Measurements from ENCODE around the gene PDCD2.
A peak's percentile ranks its signal among the peaks of the same experiment; 100 is the strongest.
"Not testable (repeated sequence)": the region's sequence is repeated elsewhere in the genome, so short reads cannot be mapped to it uniquely, and the experiment has no call there.

Gene PDCD2

DNA sequence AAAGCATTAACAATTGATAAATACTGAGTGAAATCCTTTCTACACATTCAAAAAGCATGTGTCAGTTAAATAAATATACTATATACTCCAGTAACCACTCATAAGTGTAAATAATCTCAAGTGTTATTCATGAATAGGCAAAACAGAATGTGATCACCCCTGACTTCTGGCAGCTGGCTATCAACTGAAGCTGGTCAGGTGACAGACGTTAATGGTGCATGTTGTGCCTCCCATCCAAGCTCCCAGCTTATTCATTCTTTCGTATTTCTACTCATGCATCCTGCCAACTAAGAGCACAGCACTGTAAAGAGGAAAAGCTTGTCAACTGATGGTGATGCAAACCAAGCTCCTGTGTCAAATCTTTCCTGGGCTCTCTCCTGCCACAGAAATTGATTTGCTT lies 39.0 kb downstream of the PDCD2 start:
- peak; percentile 73 for DNase-seq

GRCh38 chr6:170542031-170542719 lies 42.3 kb downstream of the PDCD2 start:
- DNase-seq: no peak

DNA sequence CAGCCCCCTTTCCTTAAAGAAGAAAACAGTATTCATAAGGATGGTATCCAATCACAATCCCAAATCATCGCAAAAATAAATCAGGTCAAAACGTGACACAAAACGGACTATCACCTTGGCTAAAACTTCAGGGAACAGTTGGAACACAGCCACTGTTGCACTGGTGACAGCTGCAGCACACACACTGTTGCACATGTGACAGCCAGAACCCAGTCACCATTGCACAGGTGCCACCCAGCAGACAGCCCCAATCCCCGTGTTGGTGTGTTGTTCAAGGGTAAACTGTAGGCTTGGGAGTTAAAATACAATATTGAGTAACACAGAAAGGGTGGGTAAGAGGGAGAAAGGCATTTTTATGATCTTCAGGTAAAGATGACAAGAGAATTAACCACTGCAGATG lies 47.1 kb downstream of the PDCD2 start:
- DNase-seq: no peak

DNA sequence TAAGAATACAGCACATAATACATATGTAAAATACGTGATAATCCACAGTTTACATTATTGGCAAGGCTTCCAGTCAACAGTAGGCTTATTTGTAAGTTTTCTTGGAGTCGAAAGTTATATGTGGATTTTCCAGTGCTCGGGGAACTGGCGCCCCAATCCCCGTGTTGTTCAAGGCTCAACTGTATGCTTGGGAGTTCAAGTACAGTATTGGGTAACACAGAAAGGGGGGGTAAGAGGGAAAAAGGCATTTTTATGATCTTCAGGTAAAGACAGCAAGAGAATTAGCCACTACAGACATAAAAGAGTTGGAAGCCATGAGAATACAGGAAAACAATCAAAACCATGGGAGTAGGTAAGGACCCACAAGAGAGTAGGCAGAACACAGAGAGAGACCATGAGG lies 47.8 kb downstream of the PDCD2 start:
- DNase-seq: no peak

- no peak for DNase-seq
Observed at GRCh38 chr6:170535004-170535403, 49.4 kb downstream of the PDCD2 start.

- DNase-seq: no peak
Observed at GRCh38 chr6:170533792-170534191, 50.6 kb downstream of the PDCD2 start.

- no peak for DNase-seq
Observed at GRCh38 chr6:170532867-170533488, 51.5 kb downstream of the PDCD2 start.

- peak; percentile 83 for DNase-seq
Observed at GRCh38 chr6:170529839-170530469, 54.5 kb downstream of the PDCD2 start.

DNA sequence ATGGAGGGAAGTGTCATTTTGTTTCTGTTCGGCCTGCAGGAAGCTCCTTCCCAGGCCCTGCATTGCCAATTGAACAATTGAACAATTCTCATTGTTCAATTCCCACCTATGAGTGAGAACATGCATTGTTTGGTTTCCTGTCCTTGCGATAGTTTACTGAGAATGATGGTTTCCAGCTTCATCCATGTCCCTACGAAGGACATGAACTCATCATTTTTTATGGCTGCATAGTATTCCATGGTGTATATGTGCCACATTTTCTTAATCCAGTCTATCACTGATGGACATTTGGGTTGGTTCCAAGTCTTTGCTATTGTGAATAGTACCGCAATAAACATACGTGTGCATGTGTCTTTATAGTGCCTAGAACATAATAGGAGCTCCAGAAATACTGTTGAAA lies 56.4 kb downstream of the PDCD2 start:
- not testable (repeated sequence) for DNase-seq

DNA sequence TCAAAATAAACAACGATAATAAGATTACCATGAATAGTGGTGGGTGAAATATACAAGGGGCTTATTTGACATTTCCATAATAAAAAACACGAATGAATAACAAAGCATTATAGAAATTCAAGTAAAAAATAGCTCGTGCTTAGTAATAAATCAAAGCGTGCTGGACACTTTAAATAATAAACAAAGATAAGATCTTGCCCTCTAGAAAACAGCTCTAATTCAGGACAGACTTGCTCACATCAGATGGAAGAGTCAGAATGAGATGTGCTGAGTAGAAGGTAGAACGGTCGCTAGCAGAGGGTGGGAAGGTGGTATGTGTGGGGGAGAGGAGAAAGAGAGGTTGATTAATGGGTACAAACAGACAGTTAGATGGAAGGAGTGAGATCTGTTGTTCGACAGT lies 58.6 kb downstream of the PDCD2 start:
- DNase-seq: no peak
